GM15510 (cell line): Measurements from ENCODE around the gene HES1.

ENCODE experiments used
- POLR2A ChIP-seq: IDR thresholded peaks from 3 replicates; pipeline ENCODE4 v1.6.1; 2011; ENCODE audit warnings: borderline replicate concordance; ENCODE audit not compliant: insufficient read length; ENCODE audit errors: extremely low read depth

The HES1 gene

GRCh38 chr3:194141415-194142155, 5.6 kb downstream of the HES1 start:
- TF ChIP-seq POLR2A, result no peak

GRCh38 chr3:194142156-194142910, 6.4 kb downstream of the HES1 start:
- no peak for TF ChIP-seq POLR2A

- no peak for TF ChIP-seq POLR2A
Measured at GRCh38 chr3:194145702-194146101, 9.8 kb downstream of the HES1 start.

- no peak for TF ChIP-seq POLR2A
Measured at GRCh38 chr3:194147679-194148078, 11.7 kb downstream of the HES1 start.

- TF ChIP-seq POLR2A, result no peak
Measured at GRCh38 chr3:194148383-194148782, 12.4 kb downstream of the HES1 start.

- TF ChIP-seq POLR2A, result no peak
Measured at GRCh38 chr3:194150252-194150934, 14.4 kb downstream of the HES1 start.

GRCh38 chr3:194154346-194154745, 18.4 kb downstream of the HES1 start:
- TF ChIP-seq POLR2A, result no peak

- TF ChIP-seq POLR2A, result no peak
Measured at GRCh38 chr3:194156095-194156494, 20.1 kb downstream of the HES1 start.

- no peak for TF ChIP-seq POLR2A
Measured at GRCh38 chr3:194158942-194159439, 23.0 kb downstream of the HES1 start.

- TF ChIP-seq POLR2A, result no peak
Measured at GRCh38 chr3:194160158-194160557, 24.2 kb downstream of the HES1 start.

GRCh38 chr3:194161131-194162045, 25.4 kb downstream of the HES1 start:
- TF ChIP-seq POLR2A, result no peak

GRCh38 chr3:194162070-194162678, 26.2 kb downstream of the HES1 start:
- no peak for TF ChIP-seq POLR2A

GRCh38 chr3:194162817-194163584, 27.1 kb downstream of the HES1 start:
- TF ChIP-seq POLR2A, result no peak
